ENCODE measurements around the gene WDFY4.

GRCh38 chr10:48700071-48700470, 15.4 kb downstream of the WDFY4 start:
- TF ChIP-seq CTCF (conservative IDR thresholded peaks at IDR 0.05 in 1 of 2, IDR thresholded peaks at IDR 0.05 in 1 of 2; ENCODE audit: low read depth in 1 of 2, low read length in 2 of 2) (no peak), EZH2 (IDR thresholded peaks at IDR 0.05; ENCODE audit: low read length, missing control alignments) (no peak)
